Esophagus (tissue), 2 donors: ENCODE measurements around the gene MLLT3. TPM values are rescaled to one million over a fixed set of nuclear protein-coding genes. Genes with fewer than 3 reads are reported as not detected.

ENCODE experiments used
- H3K27ac ChIP-seq, 2 donors: one replicate each; pipeline ENCODE4 v1.5.1; 2013; ENCODE audit warnings: low read depth in 2 of 2, mild to moderate bottlenecking in 2 of 2, inconsistent platforms in 1 of 2, low read length in 1 of 2, moderate library complexity in 1 of 2
- H3K27me3 ChIP-seq, 2 donors: one replicate each; pipeline ENCODE4 v1.6.1; 2013; ENCODE audit warnings: low read length in 2 of 2, control low read depth in 1 of 2, mild to moderate bottlenecking in 1 of 2; ENCODE audit not compliant: insufficient read depth in 2 of 2, control insufficient read depth in 1 of 2
- H3K36me3 ChIP-seq, 2 donors: one replicate each; pipeline ENCODE4 v1.6.1; 2013; ENCODE audit warnings: low read length in 1 of 2; ENCODE audit not compliant: control insufficient read depth in 2 of 2, insufficient read depth in 2 of 2
- H3K4me1 ChIP-seq, 2 donors: one replicate each; pipeline ENCODE4 v1.6.1; 2013; ENCODE audit warnings: low read length in 1 of 2; ENCODE audit not compliant: control insufficient read depth in 2 of 2, insufficient read depth in 2 of 2
- H3K4me3 ChIP-seq, 2 donors: one replicate each; pipeline ENCODE4 v1.5.1; 2013; ENCODE audit warnings: low read length in 2 of 2, mild to moderate bottlenecking in 2 of 2, low read depth in 1 of 2, moderate library complexity in 1 of 2
- H3K9me3 ChIP-seq, 2 donors: one replicate each; pipeline ENCODE4 v1.6.1; 2013; ENCODE audit warnings: mild to moderate bottlenecking in 2 of 2, low read depth in 1 of 2, low read length in 1 of 2, moderate library complexity in 1 of 2; ENCODE audit not compliant: control insufficient read depth in 2 of 2, insufficient read depth in 1 of 2
- WGBS, 2 donors: extraction: QIAGEN DNeasy Blood & Tissue Kit; methylation state at CpG; one replicate each; pipeline ENCODE4 v1.1.7; 2013; 5-methylcytosine and 5-hydroxymethylcytosine counted together
- polyA plus RNA-seq, 2 donors: library from polyadenylated mRNA; stranded (reverse); fragments of 200-250 nt; gene quantifications; one replicate each; pipeline ENCODE4 v1.2.3, GENCODE V29; 2013
- donor health status: healthy with polysubstance abuse.
- donor health status: Bipolar disorder and iron deficiency.

MLLT3 gene
- polyA plus RNA-seq, 2 donors, result 4.6 to 5.0 TPM

DNA sequence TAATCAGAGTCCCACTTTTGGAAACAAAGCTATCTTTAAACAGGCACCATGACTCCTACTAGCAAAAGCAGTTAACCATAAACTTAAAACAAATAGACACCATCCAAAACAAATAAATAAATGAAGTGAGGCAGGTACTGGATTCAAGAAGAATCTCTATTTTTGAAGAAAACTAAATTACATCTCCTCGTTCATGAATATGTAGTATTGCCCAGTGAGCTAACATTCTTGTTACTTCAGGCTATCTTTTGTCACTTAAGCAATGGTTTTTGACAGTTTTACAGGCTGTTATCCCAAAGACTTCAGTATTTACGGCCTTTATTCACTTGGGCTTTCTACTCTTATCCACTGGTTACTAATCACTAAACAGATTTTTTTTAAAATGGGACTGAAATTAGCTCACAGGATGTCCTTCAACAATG lies 242.5 kb downstream of the MLLT3 start:
- whole genome bisulfite sequencing, 2 donors, result 77 to 86% methylated on average over 2 of the region's 2 CpGs
- Histone ChIP-seq H3K36me3 (no peaks in the 10 kb centered on the region), H3K9me3 (no peaks in the 10 kb centered on the region), H3K27ac (no peak overlapping the region), H3K4me3 (no peak overlapping the region), H3K4me1 (no peaks in the 10 kb centered on the region), H3K27me3 (no peaks in the 10 kb centered on the region)

DNA sequence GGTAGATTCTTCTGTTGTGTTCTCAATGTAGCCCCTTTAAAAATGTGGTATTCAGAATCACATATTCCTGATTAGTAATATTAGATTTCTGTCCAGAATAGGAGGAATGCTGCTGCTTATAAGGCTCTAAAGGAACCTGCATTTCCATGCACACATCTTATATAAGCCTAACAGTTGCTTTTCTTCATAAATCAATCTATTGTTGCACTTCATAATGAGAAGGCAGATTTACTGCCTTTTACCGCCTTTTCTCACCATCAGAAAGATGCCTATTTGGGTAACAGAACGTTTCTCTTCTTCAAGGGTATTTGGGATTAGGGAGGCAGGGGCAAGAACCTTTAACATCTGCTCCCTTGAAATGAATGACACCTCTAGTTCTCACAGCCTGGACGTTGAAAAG lies 243.4 kb downstream of the MLLT3 start:
- Histone ChIP-seq H3K27me3 (no peaks in the 10 kb centered on the region), H3K4me3 (no peak overlapping the region), H3K36me3 (no peaks in the 10 kb centered on the region), H3K9me3 (no peaks in the 10 kb centered on the region), H3K27ac (no peak overlapping the region), H3K4me1 (no peaks in the 10 kb centered on the region)
- WGBS, 2 donors, result 78 to 84% methylated on average over 3 of the region's 3 CpGs

DNA sequence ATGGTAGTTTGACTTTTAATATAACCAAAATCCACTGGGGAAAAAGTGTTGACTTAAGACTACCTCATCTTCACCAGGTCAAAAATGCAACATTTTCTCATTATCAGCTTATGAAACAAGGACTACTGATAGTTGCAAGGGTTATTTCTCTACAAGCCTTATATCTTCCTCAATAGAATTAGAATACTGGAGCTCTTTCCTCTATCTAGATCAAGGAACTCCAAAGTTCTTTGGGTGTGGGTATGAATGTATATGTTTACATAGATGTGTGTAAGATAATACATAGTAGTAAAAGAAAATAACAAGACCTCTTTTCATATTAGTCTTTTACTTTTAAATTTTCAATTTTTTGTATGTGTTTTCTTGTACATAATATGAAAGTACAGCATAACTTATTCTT lies 244.5 kb downstream of the MLLT3 start:
- H3K36me3 ChIP-seq, result no peaks in the 10 kb centered on the region
- no peak overlapping the region for H3K27ac ChIP-seq
- no peaks in the 10 kb centered on the region for H3K4me1 ChIP-seq
- H3K27me3 ChIP-seq, result no peaks in the 10 kb centered on the region
- H3K9me3 ChIP-seq, result no peaks in the 10 kb centered on the region
- H3K4me3 ChIP-seq, result no peak overlapping the region

DNA sequence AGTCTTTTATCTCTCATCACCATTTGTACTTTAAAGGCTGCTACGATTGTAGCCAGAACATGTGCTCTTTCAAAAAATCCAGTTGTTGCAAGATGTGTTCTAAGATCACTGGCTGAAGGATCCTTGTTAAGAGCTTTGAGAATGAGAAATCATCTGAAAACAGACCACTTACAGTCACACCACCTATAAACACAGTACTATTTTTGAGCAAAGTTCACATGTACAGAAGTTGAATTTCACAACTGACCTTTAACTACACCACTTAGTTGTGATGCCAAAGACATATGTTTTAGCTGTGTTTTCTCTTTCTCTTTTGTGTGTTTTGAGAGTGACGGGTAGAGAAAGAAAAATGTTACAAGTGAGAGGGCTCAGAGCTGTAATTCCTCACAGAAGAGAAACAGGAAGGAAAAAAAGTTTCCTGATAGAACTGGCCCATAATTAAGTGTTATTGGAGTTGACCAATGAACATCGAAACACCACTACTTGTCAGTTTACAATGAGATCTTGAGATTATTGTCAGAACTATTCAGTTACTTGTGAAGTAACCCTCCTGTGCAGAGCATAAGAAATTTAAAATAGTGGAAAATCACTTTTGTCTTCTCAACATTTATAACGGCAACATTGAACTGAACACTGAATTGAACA lies 245.4 kb downstream of the MLLT3 start:
- no peaks in the 10 kb centered on the region for H3K4me1 ChIP-seq
- no peak overlapping the region for H3K27ac ChIP-seq
- H3K4me3 ChIP-seq, result no peak overlapping the region
- H3K9me3 ChIP-seq, result no peaks in the 10 kb centered on the region
- no peaks in the 10 kb centered on the region for H3K27me3 ChIP-seq
- WGBS, 2 donors, result 78% methylated on average over 4 of the region's 4 CpGs
- H3K36me3 ChIP-seq, result no peaks in the 10 kb centered on the region

DNA sequence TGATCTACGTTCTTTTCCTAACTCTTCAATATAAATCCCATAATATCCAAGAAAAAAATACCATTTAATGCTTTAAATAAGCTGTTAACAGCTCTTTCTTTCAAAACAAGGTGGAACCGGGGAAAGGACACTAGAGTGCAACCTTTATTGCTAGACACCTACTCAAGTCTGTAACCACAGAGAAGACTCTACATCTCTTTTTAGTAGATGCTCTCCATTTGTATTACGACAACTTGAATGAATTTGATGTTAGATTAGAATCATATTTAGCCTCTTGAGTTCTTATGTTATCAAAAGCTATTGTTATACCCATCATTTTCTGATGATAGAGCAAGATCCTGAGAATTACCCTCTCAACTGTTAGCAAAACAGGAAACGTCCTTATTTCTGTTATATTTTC lies 246.3 kb downstream of the MLLT3 start:
- H3K27ac ChIP-seq, result no peak overlapping the region
- no peaks in the 10 kb centered on the region for H3K9me3 ChIP-seq
- 85 to 87% methylated on average over 4 of the region's 4 CpGs for WGBS, 2 donors
- no peaks in the 10 kb centered on the region for H3K4me1 ChIP-seq
- H3K27me3 ChIP-seq, result no peaks in the 10 kb centered on the region
- no peak overlapping the region for H3K4me3 ChIP-seq
- no peaks in the 10 kb centered on the region for H3K36me3 ChIP-seq

DNA sequence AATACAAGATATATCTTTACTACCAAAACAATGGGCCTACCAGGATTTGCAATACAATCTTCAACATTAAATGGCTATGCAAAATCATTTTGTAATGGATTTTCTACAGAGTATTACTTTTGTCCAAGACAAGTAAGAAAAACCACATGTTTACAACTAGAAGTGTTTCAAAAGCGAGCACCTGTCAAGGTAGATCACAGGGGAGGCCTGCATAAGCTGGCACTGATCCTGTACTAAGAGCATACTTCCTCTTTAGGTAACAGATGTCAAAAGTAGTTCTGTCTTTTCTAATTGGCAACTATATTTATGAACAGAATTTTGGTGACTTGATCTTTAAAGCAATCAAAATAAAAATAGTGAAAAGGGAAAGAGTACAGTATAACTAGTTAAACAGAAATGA lies 249.0 kb downstream of the MLLT3 start:
- H3K27me3 ChIP-seq, result no peaks in the 10 kb centered on the region
- no peak overlapping the region for H3K4me3 ChIP-seq
- no peaks in the 10 kb centered on the region for H3K9me3 ChIP-seq
- no peaks in the 10 kb centered on the region for H3K4me1 ChIP-seq
- 62 to 73% methylated on average over 1 of the region's 1 CpG for WGBS, 2 donors
- no peaks in the 10 kb centered on the region for H3K36me3 ChIP-seq
- no peak overlapping the region for H3K27ac ChIP-seq

DNA sequence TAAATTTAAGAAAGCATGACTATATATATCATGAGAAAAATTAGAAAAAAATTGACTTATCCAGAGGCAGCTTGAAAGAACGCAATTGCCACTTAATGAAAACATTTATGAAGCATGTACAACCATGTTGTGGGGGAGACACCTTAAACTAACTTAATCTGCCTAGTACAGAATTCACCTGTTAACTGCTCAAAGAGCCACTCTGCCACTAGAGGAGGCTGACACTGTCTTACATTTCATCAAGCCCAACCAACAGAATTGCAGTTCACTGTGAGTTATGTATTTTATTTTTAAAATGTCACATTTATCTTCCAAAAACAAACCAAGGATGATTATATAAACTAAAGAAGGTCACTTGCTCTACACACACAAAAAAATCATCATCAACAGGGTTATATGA lies 252.9 kb downstream of the MLLT3 start:
- Histone ChIP-seq H3K9me3 (no peaks in the 10 kb centered on the region), H3K4me3 (no peak overlapping the region), H3K36me3 (no peaks in the 10 kb centered on the region), H3K4me1 (no peaks in the 10 kb centered on the region), H3K27me3 (no peaks in the 10 kb centered on the region), H3K27ac (no peak overlapping the region)
- 96 to 97% methylated on average over 1 of the region's 1 CpG for WGBS, 2 donors

DNA sequence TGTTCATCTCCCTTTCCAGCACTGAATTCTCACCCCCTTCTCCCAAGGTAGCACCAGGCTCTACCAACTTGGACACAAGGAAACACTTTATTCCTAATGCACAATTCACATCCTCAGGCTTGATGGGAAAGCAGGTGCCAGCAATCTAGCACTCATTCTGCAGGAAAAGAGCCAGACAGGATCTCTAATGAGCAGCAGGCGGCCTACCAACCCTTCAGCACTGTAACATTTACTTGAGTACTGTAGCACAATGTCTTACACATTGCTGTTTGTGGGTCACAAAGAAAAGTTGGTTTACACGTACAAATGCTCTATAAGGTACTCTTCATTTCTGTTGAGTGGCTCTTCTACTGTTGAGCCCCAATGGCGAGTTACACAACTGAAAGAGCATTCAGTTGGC lies 254.4 kb downstream of the MLLT3 start:
- no peaks in the 10 kb centered on the region for H3K9me3 ChIP-seq
- no peaks in the 10 kb centered on the region for H3K27me3 ChIP-seq
- no peak overlapping the region for H3K27ac ChIP-seq
- whole genome bisulfite sequencing, 2 donors, result 93 to 97% methylated on average over 3 of the region's 3 CpGs
- H3K36me3 ChIP-seq, result no peaks in the 10 kb centered on the region
- no peaks in the 10 kb centered on the region for H3K4me1 ChIP-seq
- no peak overlapping the region for H3K4me3 ChIP-seq

DNA sequence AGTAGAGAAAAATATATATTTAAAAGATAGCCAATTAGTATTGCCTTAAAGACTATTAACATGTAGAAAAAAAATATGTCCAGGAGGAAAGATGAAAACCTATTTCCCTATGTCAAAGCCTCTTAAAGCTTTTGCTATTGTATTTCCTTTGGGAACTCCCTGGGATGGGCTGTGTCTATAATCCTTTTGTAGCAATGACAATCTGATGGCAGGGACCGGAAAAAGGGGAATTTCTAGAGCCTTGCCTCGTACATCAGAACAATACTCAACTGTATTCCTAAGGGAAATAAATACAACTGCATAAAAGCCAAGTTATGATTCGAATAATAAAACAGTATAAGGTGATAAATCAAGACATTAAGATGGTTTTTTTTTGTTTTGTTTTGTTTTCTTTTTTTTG lies 257.3 kb downstream of the MLLT3 start:
- Histone ChIP-seq H3K4me3 (no peak overlapping the region), H3K27me3 (no peaks in the 10 kb centered on the region), H3K27ac (no peak overlapping the region), H3K36me3 (no peaks in the 10 kb centered on the region), H3K9me3 (no peaks in the 10 kb centered on the region), H3K4me1 (no peaks in the 10 kb centered on the region)
- 61 to 63% methylated on average over 3 of the region's 3 CpGs for WGBS, 2 donors

DNA sequence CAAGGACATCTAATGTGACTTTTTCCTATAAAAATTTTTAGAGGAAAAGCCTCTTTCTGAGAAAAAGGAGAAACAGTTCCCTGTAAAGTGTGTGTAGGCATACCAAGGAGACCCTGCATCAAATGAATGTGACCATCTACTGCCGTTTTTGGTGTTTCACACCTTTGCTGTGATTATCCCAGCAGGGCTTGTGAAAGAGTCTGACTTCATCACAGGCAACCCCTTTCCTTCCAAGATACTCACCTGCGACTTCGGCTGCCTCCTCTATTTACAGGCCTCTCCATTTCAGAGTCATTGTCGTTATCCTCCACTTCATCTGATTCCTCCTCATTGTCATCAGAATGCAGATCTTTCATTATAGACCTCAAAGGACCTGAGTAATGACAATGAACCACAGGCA lies 259.1 kb downstream of the MLLT3 start:
- 89% methylated on average over 4 of the region's 4 CpGs for WGBS, 2 donors
- no peaks in the 10 kb centered on the region for H3K36me3 ChIP-seq
- H3K27ac ChIP-seq, result no peak overlapping the region
- H3K9me3 ChIP-seq, result no peaks in the 10 kb centered on the region
- H3K4me1 ChIP-seq, result no peaks in the 10 kb centered on the region
- no peaks in the 10 kb centered on the region for H3K27me3 ChIP-seq
- H3K4me3 ChIP-seq, result no peak overlapping the region
